GM12801 (cell line): ENCODE measurements around the gene ASB5.

Source experiments
- TF ChIP-seq, protein P1 (sequence below): IDR thresholded peaks from one replicate; pipeline ENCODE4 v1.5.1; 2011; ENCODE audit warnings: control low read depth; ENCODE audit not compliant: insufficient read length; ENCODE audit errors: extremely low read depth

Gene ASB5

DNA sequence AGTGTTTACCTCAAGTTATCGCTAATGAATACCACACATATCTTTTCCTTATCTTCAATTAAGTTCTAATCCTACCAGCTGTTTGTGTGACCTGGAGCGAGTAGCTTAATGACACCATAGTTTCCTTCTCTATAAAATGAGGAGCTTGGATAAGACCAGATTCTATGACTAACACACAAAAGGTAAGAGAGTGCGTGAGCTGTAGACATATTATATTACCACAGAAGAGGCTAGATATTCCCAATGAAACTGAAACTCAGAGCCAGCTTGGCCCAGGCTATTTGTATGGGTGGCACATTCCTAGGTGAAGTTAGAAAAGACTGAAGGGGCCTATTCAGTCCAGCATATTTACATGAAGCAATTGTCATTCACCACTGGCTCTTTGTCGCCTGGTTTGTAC lies 30.2 kb downstream of the ASB5 start:
- TF ChIP-seq, protein P1, sequence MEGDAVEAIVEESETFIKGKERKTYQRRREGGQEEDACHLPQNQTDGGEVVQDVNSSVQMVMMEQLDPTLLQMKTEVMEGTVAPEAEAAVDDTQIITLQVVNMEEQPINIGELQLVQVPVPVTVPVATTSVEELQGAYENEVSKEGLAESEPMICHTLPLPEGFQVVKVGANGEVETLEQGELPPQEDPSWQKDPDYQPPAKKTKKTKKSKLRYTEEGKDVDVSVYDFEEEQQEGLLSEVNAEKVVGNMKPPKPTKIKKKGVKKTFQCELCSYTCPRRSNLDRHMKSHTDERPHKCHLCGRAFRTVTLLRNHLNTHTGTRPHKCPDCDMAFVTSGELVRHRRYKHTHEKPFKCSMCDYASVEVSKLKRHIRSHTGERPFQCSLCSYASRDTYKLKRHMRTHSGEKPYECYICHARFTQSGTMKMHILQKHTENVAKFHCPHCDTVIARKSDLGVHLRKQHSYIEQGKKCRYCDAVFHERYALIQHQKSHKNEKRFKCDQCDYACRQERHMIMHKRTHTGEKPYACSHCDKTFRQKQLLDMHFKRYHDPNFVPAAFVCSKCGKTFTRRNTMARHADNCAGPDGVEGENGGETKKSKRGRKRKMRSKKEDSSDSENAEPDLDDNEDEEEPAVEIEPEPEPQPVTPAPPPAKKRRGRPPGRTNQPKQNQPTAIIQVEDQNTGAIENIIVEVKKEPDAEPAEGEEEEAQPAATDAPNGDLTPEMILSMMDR = no peak

DNA sequence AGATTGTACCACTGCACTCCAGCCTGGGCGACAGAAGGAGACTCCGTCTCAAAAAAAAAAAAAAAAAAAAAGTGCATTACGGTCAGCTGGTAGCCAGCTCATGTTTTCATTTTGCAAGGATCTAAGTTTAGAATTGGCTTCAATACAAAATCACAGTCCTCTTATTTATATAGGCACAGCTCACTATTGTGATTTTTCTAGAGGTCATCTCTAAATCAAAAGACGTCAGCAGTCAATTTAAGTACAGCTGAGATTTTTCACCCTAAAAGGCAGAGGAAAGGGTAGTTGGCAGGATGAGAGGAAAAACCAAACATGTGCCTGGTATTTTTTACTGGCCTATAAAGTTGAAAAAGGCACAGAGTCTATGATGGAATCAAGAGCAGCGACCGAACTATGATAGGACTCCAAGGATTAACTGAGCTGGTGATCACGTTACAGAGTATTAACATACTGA lies 30.8 kb downstream of the ASB5 start:
- TF ChIP-seq, protein P1 = no peak

DNA sequence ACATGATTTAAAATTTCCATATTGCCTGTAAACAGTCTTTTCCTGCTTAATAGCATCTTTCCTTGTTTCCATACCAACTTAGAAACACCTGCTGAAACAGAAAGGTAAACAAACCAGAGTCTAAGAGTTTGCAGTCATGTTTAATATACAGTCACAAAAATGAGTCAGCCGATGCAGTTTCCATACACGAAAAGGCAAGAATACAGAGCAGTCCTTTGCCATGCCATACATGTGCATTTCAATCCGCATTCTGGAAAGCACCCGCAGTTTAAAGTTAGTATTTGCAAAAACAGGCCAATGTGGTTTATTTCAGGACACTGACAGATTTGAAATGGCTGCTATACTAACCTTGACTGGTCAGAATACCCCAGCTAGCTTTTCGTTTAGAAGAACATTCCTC lies 32.1 kb downstream of the ASB5 start:
- TF ChIP-seq, protein P1 = no peak

DNA sequence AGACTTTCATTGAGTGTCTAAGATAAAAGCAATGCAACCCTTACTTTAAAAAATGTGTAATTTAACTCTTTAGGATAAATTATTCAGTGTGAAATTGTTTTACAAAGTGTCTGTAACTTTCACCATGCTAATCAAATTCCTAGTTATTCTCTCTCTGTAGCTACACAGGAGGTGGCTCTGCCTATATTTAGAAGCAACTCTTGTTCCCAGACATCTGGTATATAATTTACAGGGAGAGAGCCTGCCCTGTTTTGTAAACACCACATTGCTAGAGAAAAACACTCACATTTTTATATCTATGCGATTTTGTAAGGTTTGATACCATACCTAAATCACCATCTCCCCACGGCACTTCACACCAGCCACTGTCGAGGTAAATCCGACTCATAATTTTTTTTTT lies 38.2 kb downstream of the ASB5 start:
- TF ChIP-seq, protein P1 = no peak

DNA sequence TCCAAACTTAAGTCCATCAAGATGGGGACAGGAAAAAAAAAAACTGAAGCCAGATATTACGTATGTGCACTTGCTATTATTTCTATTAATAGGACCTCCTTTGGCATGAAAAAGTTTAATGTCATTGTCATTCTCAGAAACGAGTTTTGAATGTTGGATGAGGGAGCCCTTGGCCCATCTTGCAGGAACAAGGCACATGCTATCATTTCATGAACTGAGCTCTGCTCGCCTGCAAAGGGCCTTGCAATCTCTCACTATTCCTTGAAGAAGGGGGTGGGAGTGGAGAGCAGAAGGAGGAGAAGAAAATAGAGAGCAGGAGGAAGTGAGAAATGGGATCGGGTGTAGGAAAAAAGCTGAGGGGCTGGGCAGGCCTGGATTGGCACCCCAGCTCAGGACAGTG lies 39.4 kb downstream of the ASB5 start:
- TF ChIP-seq, protein P1 = no peak

DNA sequence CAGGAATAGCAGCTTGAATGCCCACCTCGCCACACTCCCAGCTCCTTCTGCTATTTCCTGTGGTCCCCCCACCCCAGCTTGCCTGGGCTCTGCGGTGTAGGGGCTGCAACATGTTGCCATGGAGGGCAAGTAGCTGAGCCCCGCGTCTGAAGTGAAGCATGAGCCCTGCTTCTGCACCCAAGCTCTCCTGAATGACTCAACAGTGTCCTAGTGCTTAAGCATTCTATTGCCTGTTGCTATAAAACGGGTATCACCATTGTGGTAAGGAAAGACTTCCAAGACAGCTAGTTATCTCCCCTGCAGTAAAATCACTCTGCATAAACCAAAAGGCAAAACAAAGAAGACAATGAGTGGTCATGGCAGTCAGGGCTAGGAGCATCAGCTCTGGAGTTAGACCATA lies 42.3 kb downstream of the ASB5 start:
- TF ChIP-seq, protein P1 = no peak

DNA sequence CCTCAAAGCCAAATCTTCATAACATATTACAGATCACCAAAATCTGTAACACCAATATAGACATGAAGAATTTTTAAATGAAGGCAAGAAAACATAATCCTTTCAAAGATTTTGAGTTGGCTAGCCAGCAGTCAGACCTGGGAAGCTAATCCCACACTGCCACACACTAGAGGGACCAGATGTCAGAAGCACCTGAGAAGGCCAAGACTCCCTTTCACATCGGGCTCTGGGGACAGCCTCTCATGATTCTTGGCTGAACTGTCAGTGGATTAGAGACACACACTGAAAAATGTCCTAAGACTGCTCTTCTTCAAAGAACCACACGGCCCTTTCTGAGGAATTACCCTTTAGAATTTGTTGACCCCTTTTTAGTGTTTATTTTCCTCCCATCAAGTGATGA lies 45.5 kb downstream of the ASB5 start:
- TF ChIP-seq, protein P1 = no peak

DNA sequence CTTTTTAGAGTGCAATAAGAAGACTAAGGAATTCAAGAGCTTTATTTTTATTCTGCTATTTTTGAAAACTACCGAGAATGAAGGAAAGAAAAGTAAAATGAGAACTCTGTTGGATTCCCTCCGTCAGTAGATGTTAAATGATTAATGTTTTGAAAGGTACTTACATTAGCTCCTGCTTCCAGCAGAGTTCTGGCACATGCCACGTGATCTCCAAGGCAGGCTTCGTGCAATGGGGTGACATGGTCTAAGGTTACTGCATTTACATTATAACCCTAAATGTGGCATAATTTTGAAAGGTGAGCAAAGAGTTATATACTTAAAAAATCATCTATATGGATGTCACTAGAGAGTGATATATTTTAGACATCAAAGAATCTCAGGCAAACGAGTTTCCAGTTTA lies 46.9 kb downstream of the ASB5 start:
- TF ChIP-seq, protein P1 = no peak
